Lung (tissue), 12 donors: ENCODE data around the gene PTPRB. TPM values are rescaled to one million over a fixed set of nuclear protein-coding genes. Genes with fewer than 3 reads are reported as not detected.

Source experiments
- ATAC-seq: fragments of 200-7000 bp; cut with Tn5 transposase; one replicate; pipeline ENCODE4 v1.9.1; 2020; ENCODE audit warnings: moderate number of reproducible peaks; ENCODE audit not compliant: insufficient read depth, low FRiP score
- DNase-seq, 3 donors: peaks; one replicate each; pipeline ENCODE4 v3.0.0-alpha.2; 2013 to 2017
- H3K27ac ChIP-seq, 2 donors: one replicate each; pipeline ENCODE4 v1.5.1; 2013; ENCODE audit warnings: mild to moderate bottlenecking in 2 of 2, moderate library complexity in 2 of 2, control low read depth in 1 of 2, inconsistent platforms in 1 of 2, low read depth in 1 of 2, low read length in 1 of 2
- H3K27me3 ChIP-seq, 3 donors: one replicate each; pipeline ENCODE4 v1.5.1; 2013; ENCODE audit warnings: low read length in 2 of 3; ENCODE audit not compliant: control insufficient read depth in 3 of 3, insufficient read depth in 3 of 3
- H3K36me3 ChIP-seq, 4 donors: one replicate each; pipeline ENCODE4 v1.5.1; 2013; ENCODE audit warnings: low read length in 4 of 4, mild to moderate bottlenecking in 1 of 4, moderate library complexity in 1 of 4; ENCODE audit not compliant: control insufficient read depth in 4 of 4, insufficient read depth in 4 of 4
- H3K4me1 ChIP-seq, 5 donors: one replicate each; pipeline ENCODE4 v1.5.1; 2013; ENCODE audit warnings: low read length in 5 of 5, mild to moderate bottlenecking in 2 of 5, moderate library complexity in 1 of 5; ENCODE audit not compliant: control insufficient read depth in 5 of 5, insufficient read depth in 5 of 5
- H3K4me3 ChIP-seq: one replicate; pipeline ENCODE4 v1.5.1; 2013; ENCODE audit warnings: mild to moderate bottlenecking, control low read depth, moderate library complexity
- H3K9ac ChIP-seq, 2 donors: one replicate each; pipeline ENCODE4 v1.5.1; 2013; ENCODE audit warnings: low read length in 2 of 2, control low read depth in 1 of 2; ENCODE audit not compliant: insufficient read depth in 1 of 2
- H3K9me3 ChIP-seq, 4 donors: one replicate each; pipeline ENCODE4 v1.5.1; 2013; ENCODE audit warnings: low read length in 3 of 4, mild to moderate bottlenecking in 1 of 4, moderate library complexity in 1 of 4; ENCODE audit not compliant: control insufficient read depth in 4 of 4, insufficient read depth in 3 of 4
- CTCF ChIP-seq: IDR thresholded peaks from 2 replicates; pipeline ENCODE4 v1.5.1; 2012; ENCODE audit warnings: mild to moderate bottlenecking; ENCODE audit errors: control extremely low read depth, extremely low read depth
- WGBS, 2 donors: extraction: QIAGEN DNeasy Blood & Tissue Kit; methylation state at CpG; one replicate each; pipeline ENCODE4 v1.1.7; 2013; 5-methylcytosine and 5-hydroxymethylcytosine counted together
- polyA plus RNA-seq, 2 donors: library from polyadenylated mRNA; stranded (reverse); fragments of 200-250 nt; gene quantifications; one replicate each; pipeline ENCODE4 v1.2.1, GENCODE V29; 2013
- total RNA-seq, 2 donors: library from RNA; depleted of rRNA in 1 of 2; stranded (reverse); fragments of >200 nt in 1 of 2; gene quantifications; one replicate each; pipeline ENCODE4 v1.2.1, GENCODE V29; 2014 to 2021
- donor health status: control.
- donor health status: control.
- donor health status: Bipolar disorder and iron deficiency.
- donor health status: healthy.
- donor health status: DM: yes; HTN: yes; CAD: no.

The PTPRB gene
- total and polyA plus RNA-seq, 4 donors: 15.5 to 93.6 (median 47.9) TPM

GRCh38 chr12:70466753-70467152 is 170.5 kb downstream of the PTPRB start:
- ATAC-seq: no peak
- no peaks in the 10 kb centered on the region for H3K27me3 ChIP-seq
- TF ChIP-seq CTCF: no peak
- no peak overlapping the region for H3K27ac ChIP-seq
- H3K4me3 ChIP-seq: no peak overlapping the region
- H3K9me3 ChIP-seq: peaks cover 0 to 10% (median 0%) of the 10 kb centered on the region in 4 donors
- 88 to 93% methylated on average over 2 of the region's 2 CpGs for WGBS, 2 donors
- no peak overlapping the region for H3K9ac ChIP-seq
- H3K4me1 ChIP-seq: no peaks in the 10 kb centered on the region
- DNase-seq: no peak
- H3K36me3 ChIP-seq: no peaks in the 10 kb centered on the region
